Gastrocnemius medialis (tissue), 4 donors: ENCODE results near the gene YAP1.

Source experiments
- POLR2A ChIP-seq, 2 donors: fragments of 450-650 bp; IDR thresholded peaks; one replicate each; pipeline ENCODE4 v1.6.1; 2017; ENCODE audit warnings: antibody characterized with exemption in 2 of 2, mild to moderate bottlenecking in 2 of 2, moderate library complexity in 2 of 2
- TF ChIP-seq, protein P1 (sequence below), 5 experiments: fragments of 450-650 bp in 3 of 5; fragments of 200-600 bp in 2 of 5; sonication (generic) in 2 of 5; IDR thresholded peaks in 4 of 5; conservative IDR thresholded peaks in 1 of 5; 1 replicate in 4 of 5; 2 replicates in 1 of 5; pipeline ENCODE4 v1.5.1; 2016 to 2019; ENCODE audit warnings: antibody characterized with exemption in 5 of 5, mild to moderate bottlenecking in 3 of 5, moderate library complexity in 3 of 5

GRCh38 chr11:102234779-102235439, 124.7 kb downstream of the YAP1 start:
- TF ChIP-seq, protein P1, sequence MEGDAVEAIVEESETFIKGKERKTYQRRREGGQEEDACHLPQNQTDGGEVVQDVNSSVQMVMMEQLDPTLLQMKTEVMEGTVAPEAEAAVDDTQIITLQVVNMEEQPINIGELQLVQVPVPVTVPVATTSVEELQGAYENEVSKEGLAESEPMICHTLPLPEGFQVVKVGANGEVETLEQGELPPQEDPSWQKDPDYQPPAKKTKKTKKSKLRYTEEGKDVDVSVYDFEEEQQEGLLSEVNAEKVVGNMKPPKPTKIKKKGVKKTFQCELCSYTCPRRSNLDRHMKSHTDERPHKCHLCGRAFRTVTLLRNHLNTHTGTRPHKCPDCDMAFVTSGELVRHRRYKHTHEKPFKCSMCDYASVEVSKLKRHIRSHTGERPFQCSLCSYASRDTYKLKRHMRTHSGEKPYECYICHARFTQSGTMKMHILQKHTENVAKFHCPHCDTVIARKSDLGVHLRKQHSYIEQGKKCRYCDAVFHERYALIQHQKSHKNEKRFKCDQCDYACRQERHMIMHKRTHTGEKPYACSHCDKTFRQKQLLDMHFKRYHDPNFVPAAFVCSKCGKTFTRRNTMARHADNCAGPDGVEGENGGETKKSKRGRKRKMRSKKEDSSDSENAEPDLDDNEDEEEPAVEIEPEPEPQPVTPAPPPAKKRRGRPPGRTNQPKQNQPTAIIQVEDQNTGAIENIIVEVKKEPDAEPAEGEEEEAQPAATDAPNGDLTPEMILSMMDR (IDR thresholded peaks at IDR 0.05 in 4 of 5, conservative IDR thresholded peaks at IDR 0.05 in 1 of 5), result no peak
- TF ChIP-seq POLR2A (IDR thresholded peaks at IDR 0.05), result no peak
